Subcutaneous abdominal adipose tissue (tissue), 5 donors: ENCODE data around the gene PLA2G2D.

ENCODE experiments used
- H3K27ac ChIP-seq: one replicate; pipeline ENCODE4 v1.7.0; 2013; ENCODE audit warnings: low read depth, mild to moderate bottlenecking, inconsistent platforms, low read length, moderate library complexity
- H3K27me3 ChIP-seq, 5 donors: one replicate each; pipeline ENCODE4 v1.7.0; 2013; ENCODE audit warnings: low read length in 5 of 5, inconsistent platforms in 1 of 5; ENCODE audit not compliant: control insufficient read depth in 5 of 5, insufficient read depth in 4 of 5
- H3K36me3 ChIP-seq, 5 donors: one replicate each; pipeline ENCODE4 v1.7.0; 2013; ENCODE audit warnings: low read length in 5 of 5; ENCODE audit not compliant: control insufficient read depth in 5 of 5, insufficient read depth in 5 of 5
- H3K4me1 ChIP-seq, 5 donors: one replicate each; pipeline ENCODE4 v1.7.0; 2013; ENCODE audit warnings: low read length in 5 of 5, mild to moderate bottlenecking in 3 of 5, moderate library complexity in 1 of 5; ENCODE audit not compliant: control insufficient read depth in 5 of 5, insufficient read depth in 5 of 5
- H3K4me3 ChIP-seq, 5 donors: one replicate each; pipeline ENCODE4 v1.7.0; 2013; ENCODE audit warnings: low read length in 5 of 5, low read depth in 1 of 5
- H3K9ac ChIP-seq, 5 donors: one replicate each; pipeline ENCODE4 v1.7.0; 2013; ENCODE audit warnings: low read length in 5 of 5, mild to moderate bottlenecking in 4 of 5, moderate library complexity in 3 of 5
- H3K9me3 ChIP-seq, 5 donors: one replicate each; pipeline ENCODE4 v1.7.0; 2013; ENCODE audit warnings: low read length in 5 of 5; ENCODE audit not compliant: control insufficient read depth in 5 of 5
- donor health status: healthy.
- donor health status: healthy.
- donor health status: healthy.
- donor health status: healthy.
- donor health status: healthy.

PLA2G2D gene, protein sequence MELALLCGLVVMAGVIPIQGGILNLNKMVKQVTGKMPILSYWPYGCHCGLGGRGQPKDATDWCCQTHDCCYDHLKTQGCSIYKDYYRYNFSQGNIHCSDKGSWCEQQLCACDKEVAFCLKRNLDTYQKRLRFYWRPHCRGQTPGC

DNA sequence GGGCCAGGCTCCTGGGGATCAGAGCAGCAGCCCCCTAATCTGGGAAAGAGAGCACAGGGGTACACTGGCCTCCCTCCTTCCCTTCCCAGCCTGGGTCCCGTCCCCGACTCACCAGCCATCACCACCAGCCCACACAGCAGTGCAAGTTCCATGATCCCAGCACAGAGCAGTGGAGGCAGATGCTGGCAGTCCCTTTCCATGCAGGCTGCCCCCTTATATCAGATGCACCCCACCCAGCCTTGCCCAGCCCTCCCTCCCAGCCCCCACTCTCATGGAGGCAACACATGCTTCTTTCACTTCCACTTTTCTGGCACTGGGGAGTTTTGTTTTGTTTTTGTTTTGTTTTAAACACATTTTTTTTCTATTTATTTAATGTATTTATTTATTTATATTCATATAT, at the start of gene PLA2G2D:
Gene PLA2G2D (minus strand): TSS at position 190 of the 400 bp plus-strand sequence. CDS start 38 bp downstream, at position 152.
- H3K27ac ChIP-seq: no peak within 1 kb of the TSS

DNA sequence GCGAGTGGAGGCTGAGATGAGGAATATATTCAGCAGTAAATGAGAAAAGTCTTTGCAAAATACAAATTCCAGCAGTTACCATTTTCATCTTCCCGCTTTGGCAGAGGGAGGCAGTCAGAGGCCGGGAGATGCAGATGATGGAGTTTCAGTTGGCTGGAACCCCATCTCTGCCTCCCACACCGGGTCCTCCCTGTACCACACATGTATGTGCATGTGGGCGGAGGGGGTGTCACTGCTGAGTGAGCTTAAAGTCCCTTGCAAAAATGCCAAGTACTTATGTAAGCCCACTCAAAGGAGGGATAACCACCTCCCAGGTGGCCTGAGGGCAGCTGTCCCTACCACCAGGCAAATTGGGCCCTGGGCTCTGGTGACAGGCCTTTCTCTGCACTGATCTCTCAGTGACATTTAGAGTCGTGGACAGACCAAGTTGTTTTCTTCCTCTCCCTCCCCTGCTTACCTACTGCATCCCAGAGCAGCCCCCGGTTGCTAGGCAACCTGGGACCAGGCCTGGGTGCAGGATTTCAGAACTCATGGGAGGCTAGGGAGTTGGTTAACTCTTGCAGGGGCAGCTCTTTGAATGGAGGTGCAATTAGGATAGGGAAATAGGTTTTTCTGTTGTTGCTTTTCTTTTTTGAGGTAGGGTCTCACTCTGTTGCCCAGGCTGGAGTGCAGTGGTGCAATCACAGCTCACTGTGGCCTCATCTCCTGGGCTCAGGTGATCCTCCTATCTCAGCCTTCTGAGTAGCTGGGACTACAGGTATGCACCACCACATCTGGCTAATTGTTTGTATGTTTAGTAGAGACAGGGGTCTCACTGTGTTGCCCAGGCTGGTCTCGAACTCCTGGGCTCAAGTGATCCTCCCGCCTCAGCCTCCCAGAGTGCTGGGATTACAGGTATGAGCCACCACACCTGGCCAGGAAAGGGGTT, 49.5 kb upstream of the PLA2G2D start:
- H3K27me3 ChIP-seq: peaks cover 0 to 15% (median 13%) of the 10 kb centered on the region in 5 donors
- no peaks in the 10 kb centered on the region for H3K36me3 ChIP-seq
- no peak overlapping the region for H3K9ac ChIP-seq
- no peaks in the 10 kb centered on the region for H3K9me3 ChIP-seq
- H3K4me1 ChIP-seq: peaks cover 1 to 48% (median 13%) of the 10 kb centered on the region in 5 donors
- no peak overlapping the region for H3K4me3 ChIP-seq
- H3K27ac ChIP-seq: no peak overlapping the region

More for the DNA sequence above, at the start of gene PLA2G2D:
- Histone ChIP-seq H3K9ac (no peak within 1 kb of the TSS), H3K9me3 (no peaks in the 10 kb centered on the region), H3K36me3 (no peaks in the 10 kb centered on the region), H3K4me1 (peaks cover 0 to 3% (median 0%) of the 10 kb centered on the region in 5 donors), H3K4me3 (no peak within 1 kb of the TSS), H3K27me3 (peaks cover 0 to 12% (median 9%) of the 10 kb centered on the region in 5 donors)

DNA sequence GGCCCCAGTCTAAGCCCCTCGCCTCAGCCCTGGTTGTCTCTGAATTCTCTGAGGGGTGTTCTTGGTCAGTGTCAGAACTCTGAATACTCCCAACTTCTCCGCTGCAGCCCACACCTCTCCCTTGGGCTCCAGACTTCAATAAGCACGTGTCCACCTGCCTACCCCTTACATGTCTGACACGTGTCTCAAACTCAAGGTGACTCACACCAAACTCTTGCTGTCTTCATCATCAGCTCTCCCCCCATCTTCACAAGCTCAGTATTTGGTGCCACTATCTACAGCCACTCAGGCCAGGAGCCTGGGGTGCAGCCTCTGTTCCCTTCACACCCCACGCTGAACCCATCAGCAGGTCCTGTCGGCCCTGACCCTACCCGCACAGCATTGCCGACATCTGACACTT, 47.8 kb upstream of the PLA2G2D start:
- no peak overlapping the region for H3K4me3 ChIP-seq
- H3K27me3 ChIP-seq: peaks cover 0 to 15% (median 13%) of the 10 kb centered on the region in 5 donors
- H3K9me3 ChIP-seq: peaks cover 0 to 11% (median 7%) of the 10 kb centered on the region in 5 donors
- peaks cover 1 to 50% (median 13%) of the 10 kb centered on the region in 5 donors for H3K4me1 ChIP-seq
- H3K27ac ChIP-seq: no peak overlapping the region
- H3K36me3 ChIP-seq: no peaks in the 10 kb centered on the region
- H3K9ac ChIP-seq: no peak overlapping the region

DNA sequence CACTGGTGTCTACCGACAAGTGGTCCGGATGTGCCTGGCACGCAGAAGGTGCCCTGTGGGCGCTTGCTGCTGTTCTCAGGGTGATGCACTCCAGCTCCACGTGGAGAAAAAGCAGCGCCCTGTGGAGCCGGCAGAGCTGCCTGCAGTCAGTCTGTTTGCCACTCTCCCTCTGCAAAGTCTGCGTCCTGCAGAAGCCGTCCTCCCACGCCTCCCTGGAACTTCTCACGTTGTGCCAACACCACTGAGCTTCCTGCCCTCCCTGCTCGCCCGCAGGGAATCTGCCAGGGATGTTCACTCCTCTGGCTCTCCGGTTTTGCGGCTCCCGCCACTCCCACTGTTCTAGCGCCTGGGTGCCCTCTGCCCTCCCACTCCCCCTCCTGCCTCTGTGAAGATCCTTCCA, 46.7 kb upstream of the PLA2G2D start:
- Histone ChIP-seq H3K9me3 (peaks cover 0 to 20% (median 13%) of the 10 kb centered on the region in 5 donors), H3K27me3 (peaks cover 0 to 15% (median 13%) of the 10 kb centered on the region in 5 donors), H3K4me3 (no peak overlapping the region), H3K36me3 (no peaks in the 10 kb centered on the region), H3K27ac (no peak overlapping the region), H3K9ac (no peak overlapping the region), H3K4me1 (peaks cover 1 to 44% (median 9%) of the 10 kb centered on the region in 5 donors)

DNA sequence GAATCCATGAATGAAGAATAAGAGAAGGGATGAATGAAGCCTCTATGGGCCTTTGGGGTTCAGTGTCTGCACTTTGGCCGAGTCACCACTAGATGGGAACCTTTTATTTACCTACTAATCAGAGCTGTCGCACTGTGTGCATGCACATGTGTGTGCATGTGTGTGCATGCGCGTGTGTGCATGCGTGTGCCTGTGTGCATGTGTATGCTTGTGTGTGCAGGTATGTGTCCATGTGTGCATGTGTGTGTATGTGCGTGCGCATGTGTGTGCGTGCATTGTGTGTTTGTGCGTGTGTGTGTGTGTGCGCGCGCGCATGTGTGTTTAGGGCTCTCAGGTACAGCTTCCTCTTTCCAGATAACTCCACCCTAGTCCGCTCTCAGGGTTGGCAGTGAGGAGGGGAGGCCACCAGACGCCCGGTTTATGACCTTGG, 46.2 kb upstream of the PLA2G2D start:
- H3K4me3 ChIP-seq: no peak overlapping the region
- H3K36me3 ChIP-seq: no peaks in the 10 kb centered on the region
- no peak overlapping the region for H3K9ac ChIP-seq
- H3K4me1 ChIP-seq: peaks cover 1 to 40% (median 9%) of the 10 kb centered on the region in 5 donors
- peaks cover 1 to 25% (median 18%) of the 10 kb centered on the region in 5 donors for H3K9me3 ChIP-seq
- no peak overlapping the region for H3K27ac ChIP-seq
- peaks cover 0 to 15% (median 13%) of the 10 kb centered on the region in 5 donors for H3K27me3 ChIP-seq

DNA sequence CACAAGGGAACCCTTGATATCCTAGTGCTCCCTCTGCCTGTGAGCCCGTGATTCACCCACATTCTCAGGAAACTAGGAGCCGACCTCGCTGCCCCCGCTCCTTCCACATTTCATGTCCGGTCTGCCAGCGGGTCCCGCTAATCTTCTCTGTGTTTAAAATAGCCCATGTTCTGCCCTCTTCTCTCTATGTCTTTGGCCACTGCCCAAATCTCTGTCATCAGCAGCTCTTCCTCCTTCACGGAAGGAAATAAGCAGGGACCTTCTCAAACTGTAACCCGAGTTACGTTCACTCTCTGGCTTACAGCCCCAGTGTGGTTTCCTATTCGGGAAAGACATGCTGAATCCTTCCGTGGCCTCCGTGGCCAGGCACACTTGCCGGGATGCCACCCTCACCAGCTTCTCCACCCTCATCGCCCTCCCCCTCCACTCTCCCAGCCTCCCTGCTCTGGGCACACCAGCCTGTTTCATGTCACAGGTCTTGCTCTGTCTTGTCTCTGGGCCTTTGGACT, 45.4 kb upstream of the PLA2G2D start:
- Histone ChIP-seq H3K9ac (no peak overlapping the region), H3K4me3 (no peak overlapping the region), H3K27me3 (peaks cover 0 to 13% (median 13%) of the 10 kb centered on the region in 5 donors), H3K36me3 (no peaks in the 10 kb centered on the region), H3K27ac (no peak overlapping the region), H3K9me3 (peaks cover 2 to 31% (median 26%) of the 10 kb centered on the region in 5 donors), H3K4me1 (peaks cover 1 to 40% (median 9%) of the 10 kb centered on the region in 5 donors)

DNA sequence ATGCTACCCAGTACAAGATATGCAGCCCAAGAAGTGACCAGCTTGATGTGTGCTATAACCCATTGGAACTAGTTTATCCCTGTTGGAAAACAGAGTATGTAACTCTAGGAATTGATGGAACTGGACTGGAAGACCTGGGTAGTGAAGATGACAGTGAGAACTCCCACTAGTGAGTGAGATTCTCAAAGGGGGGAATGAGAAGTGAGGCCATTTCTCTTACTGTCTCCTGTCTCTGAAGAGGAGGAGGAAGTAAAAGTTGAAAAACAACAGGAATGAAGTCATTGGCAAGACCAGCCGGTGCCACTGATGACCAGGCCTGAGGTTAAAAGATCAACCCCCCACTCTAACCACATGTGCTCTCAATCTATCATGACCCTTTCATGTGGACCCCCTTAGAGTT, 40.7 kb upstream of the PLA2G2D start:
- peaks cover 1 to 16% (median 4%) of the 10 kb centered on the region in 5 donors for H3K4me1 ChIP-seq
- H3K27ac ChIP-seq: no peak overlapping the region
- H3K4me3 ChIP-seq: peak overlapping the region in 1 of 5 donors; percentile 42
- no peaks in the 10 kb centered on the region for H3K27me3 ChIP-seq
- H3K36me3 ChIP-seq: no peaks in the 10 kb centered on the region
- H3K9ac ChIP-seq: no peak overlapping the region
- H3K9me3 ChIP-seq: peaks cover 4 to 51% (median 39%) of the 10 kb centered on the region in 5 donors

DNA sequence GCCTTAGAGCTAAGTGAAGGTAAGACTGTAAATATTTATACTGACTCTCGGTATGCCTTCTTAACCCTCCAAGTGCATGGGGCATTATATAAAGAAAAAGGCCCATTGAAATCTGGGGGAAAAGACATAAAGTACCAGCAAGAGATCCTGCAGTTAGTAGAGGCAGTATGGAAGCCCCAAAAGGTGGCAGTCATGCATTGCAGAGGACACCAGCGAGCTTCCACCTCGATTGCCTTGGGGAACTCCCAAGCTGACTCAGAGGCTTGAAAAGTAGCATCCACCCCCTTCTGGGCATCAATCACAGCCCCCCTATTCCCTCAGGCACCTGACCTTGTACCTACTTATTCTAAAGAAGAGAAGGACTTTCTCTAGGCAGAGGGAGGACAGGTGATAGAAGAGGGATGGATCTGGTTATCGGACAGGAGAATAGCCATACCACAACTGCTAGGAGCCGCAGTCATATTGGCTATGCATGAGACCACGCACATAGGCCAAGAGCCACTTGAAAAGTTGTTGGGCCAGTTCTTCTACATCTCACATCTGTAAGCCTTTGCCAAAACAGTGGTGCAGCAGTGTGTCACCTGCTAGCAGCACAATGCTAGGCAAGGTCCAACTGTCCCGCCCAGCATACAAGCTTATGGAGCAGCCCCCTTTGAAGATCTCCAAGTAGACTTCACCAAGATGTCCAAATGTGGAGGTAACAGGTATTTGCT, 39.2 kb upstream of the PLA2G2D start:
- H3K9ac ChIP-seq: no peak overlapping the region
- H3K27ac ChIP-seq: no peak overlapping the region
- H3K27me3 ChIP-seq: no peaks in the 10 kb centered on the region
- H3K36me3 ChIP-seq: no peaks in the 10 kb centered on the region
- peaks cover 4 to 16% (median 11%) of the 10 kb centered on the region in 5 donors for H3K4me1 ChIP-seq
- H3K9me3 ChIP-seq: peaks cover 4 to 51% (median 39%) of the 10 kb centered on the region in 5 donors
- H3K4me3 ChIP-seq: no peak overlapping the region

DNA sequence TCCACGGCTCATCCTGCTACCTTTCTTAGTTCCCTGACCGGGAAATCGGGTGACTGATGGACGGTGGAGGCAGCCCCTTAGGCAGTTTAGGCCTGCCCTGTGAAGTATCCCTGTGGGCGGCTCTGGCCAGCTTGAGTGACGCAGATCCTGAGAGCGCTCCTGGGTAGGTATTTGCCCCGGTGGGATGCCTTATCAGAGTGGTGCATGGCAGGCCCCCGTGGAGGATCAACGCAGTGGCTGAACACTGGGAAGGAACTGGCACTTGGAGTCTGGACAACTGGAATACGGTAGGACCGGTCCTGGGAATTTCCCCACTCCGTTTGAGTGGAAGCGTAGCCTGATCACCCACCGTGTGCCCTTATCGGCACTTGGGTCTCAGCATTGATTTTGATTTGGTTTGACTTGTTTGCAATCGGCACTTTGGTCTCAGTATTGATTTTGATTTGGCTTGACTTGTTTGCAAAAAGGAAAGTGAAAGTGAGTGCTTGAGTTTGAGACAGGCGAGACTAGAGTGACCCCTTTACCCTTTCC, 35.0 kb upstream of the PLA2G2D start:
- peaks cover 0 to 17% (median 12%) of the 10 kb centered on the region in 5 donors for H3K9me3 ChIP-seq
- H3K9ac ChIP-seq: peak overlapping the region in 1 of 5 donors; percentile 20
- H3K27me3 ChIP-seq: peaks cover 0 to 2% (median 0%) of the 10 kb centered on the region in 5 donors
- H3K4me1 ChIP-seq: peaks cover 9 to 32% (median 27%) of the 10 kb centered on the region in 5 donors
- H3K4me3 ChIP-seq: peak overlapping the region; percentile 28 to 50 (median 45)
- no peak overlapping the region for H3K27ac ChIP-seq
- H3K36me3 ChIP-seq: no peaks in the 10 kb centered on the region
